Stimulated activated CD8-positive, alpha-beta memory T cell treated with anti-CD3 and anti-CD28 coated beads, Interleukin-15, amount 100 ng/mL, for 48 hours (primary cell): Measurements from ENCODE around the gene SLC7A5.

ENCODE experiments used
- DNase-seq, 2 donors: peaks; one replicate each; pipeline ENCODE4 v3.0.0-alpha.2; 2020; ENCODE audit warnings: low read depth in 2 of 2

SLC7A5 gene

DNA sequence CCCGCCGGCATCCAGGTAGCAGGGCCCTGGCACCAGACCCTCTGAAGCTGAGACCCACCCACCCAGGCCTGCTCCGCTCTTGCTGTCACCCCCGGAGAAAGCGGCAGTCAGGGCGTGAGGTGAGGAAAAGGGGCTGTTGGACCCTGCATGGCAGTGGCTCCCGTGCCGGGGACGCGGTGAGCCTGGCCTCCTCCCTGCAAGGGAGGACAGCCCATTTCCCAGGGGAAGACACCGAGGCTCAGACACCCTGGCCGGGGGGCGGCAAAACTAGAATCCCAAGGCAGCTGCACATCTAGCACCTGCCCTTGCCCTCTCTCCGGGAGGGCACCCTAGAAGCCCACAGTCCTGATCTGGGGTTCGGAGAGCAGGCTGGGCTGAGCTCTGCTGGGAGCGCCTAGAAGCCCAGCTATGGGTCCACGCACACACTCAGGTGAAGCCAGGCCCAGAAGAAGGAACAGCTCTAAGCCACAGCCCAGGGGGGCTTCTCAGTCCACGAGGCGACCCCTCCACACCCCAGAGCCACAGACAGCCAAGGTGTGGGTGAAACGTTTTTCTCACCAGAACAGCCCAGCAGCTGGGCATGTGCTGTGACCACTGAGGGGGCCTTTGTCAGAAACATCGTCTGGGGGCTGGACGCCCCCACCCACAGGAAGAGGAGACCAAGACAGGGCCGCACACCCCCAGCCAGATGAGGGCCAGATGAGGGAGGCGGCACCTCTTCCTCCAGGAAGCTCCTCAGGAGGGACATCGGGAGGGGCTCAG lies 22.4 kb downstream of the SLC7A5 start:
- no peak for DNase-seq

DNA sequence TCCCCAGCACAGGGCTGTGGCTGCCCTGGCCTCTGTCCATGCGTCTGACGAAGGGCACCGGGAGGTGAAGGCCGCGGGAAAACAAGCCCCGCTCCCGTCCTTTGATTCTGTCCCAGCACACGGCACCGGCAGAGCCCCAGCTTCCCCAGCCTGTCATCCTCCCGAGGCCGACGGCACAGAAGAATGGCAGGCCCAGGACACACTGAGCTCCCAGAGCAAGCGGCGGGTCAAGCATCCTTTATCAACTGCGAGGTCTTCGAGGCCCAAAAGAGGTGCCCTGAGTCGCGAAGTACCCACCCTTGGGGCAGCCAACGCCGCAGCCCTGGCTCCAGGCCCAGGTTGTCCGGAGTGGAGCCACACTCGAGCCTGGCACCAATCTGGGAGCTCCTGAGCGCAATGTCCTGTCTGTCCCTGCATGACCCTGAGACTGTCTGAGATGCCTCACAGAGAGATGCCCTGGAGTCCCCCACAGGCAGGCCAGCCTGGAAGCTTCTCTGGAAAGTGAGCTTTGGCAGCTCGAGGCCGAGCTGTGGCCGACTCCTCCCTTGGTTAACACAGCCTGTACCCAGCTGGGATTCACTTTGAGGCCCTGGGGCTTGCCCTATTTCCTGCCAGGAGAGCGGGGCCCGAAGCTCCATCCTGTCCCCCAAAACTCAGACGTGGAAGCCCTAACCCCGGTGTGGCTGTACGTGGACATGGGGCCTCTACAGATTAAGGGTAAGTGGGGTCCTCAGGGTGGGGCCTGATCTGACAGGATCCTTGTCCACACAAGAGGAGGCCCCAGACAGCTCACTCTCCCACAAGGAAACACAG lies 23.3 kb downstream of the SLC7A5 start:
- no peak for DNase-seq

DNA sequence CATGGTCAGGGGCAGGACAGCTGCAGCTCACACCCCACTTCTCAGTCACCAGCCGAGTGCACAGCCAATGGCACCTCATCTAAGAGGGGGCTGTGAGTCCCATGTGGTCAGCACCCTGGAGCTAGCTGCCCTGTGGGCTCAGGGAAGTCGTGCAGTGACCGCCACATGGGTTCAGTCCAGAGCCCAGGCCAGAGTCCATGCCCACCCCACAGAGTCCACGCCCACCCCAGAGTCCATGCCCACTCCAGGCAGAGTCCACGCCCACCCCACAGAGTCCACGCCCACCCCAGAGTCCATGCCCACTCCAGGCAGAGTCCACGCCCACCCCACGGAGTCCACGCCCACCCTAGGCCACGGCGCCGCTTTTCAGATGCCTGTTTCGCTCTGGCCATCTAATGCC lies 24.1 kb downstream of the SLC7A5 start:
- DNase-seq = no peak

DNA sequence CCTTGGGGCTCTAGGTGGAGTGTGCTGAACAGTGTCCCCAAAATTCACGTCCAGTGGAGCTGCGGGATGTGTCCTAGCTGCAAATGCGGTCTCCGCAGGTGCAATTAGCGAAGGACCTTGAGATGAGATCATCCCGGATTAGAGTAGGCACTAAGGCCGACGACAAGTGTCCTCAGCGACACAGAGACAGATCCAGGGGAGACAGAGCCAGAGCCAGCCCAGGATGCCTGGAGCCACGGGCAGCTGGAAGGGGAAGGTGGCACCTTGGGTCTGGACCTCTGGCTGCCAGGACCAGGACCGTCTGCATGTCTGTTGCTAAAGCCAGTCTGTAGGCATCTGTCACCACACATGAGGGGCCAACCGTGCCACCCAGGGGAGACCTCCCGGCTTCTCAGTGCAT lies 24.5 kb downstream of the SLC7A5 start:
- no peak for DNase-seq

DNA sequence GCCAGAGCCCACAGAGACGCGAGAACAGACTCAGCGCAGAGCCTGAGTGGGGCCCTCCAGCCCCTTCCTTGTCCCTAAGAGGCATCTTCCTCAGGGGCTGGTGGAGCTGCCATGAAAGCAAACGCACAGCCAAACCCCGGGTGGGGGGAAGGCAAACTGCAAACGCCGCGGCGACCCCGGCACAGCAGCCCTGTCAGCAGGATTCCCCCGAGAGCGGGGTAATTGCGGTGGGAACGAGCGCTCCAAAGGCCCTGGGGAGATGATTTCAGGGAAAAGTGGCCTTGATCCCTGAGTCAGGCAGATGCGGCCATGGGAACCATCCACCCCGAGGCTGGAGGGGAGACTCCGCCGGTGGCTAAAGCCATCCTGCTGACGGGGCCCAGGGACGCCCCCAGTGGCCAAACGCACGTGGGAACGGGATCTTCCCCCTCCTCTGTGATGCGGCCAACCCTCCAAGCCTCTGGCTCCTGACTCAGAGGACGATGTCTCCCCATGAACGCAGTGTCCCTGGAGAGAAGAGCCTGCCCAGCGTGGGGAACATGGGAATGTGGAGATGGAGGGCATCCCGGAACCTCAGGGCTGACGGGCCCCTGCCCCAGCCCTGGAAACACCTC lies 25.1 kb downstream of the SLC7A5 start:
- DNase-seq = no peak

DNA sequence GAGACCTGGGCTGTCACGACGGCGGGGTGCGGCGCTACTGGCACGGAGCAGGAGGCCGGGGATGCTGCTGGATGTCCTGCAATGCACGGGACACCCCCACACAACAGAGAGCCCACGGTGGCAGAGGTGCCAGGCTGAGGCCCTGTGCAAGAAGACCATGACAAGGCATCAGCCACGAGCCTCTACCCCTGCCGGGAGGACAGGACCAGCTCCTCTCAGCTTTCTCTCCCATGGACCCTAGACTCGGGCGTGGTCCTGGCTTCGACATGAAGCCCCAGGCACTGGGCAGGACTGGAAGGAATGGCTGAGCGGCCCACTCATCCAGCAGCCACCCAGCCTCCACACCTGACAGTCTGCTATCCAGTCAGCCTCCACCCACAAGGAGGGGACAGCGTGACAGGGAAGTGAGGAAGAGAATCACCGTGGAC lies 25.6 kb downstream of the SLC7A5 start:
- DNase-seq = no peak

DNA sequence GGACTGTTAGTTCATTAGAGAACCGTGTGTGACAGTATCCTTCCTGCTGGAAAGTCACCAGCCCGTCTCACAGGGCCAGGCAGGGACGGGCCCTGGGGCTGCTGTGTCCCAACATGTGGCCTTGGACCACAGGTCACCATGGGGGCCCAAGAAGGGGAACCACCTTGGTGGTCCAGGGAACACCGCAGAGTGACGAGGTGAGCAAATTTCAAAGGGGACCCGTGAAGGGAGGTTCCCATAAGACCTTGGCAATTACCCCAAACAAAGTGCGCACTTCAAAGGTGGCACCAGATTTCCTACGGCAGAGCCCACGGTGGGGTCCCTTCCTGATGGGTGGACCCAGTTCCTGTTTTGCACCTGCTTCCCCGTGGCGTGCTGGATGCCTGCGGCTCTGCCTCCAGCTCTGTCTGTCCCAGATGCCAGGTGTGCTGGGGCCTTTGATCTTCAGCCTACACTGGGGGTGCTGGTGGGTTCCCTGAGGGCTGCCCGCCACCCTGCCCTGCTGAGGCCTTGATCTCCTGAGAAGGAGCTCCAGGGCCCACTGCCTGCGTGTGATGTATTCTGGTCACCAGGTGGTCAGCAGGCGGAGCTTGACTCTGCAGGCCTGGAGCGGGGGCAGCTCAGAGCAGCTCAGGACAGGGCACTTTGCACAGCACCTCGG lies 27.0 kb downstream of the SLC7A5 start:
- DNase-seq = no peak

DNA sequence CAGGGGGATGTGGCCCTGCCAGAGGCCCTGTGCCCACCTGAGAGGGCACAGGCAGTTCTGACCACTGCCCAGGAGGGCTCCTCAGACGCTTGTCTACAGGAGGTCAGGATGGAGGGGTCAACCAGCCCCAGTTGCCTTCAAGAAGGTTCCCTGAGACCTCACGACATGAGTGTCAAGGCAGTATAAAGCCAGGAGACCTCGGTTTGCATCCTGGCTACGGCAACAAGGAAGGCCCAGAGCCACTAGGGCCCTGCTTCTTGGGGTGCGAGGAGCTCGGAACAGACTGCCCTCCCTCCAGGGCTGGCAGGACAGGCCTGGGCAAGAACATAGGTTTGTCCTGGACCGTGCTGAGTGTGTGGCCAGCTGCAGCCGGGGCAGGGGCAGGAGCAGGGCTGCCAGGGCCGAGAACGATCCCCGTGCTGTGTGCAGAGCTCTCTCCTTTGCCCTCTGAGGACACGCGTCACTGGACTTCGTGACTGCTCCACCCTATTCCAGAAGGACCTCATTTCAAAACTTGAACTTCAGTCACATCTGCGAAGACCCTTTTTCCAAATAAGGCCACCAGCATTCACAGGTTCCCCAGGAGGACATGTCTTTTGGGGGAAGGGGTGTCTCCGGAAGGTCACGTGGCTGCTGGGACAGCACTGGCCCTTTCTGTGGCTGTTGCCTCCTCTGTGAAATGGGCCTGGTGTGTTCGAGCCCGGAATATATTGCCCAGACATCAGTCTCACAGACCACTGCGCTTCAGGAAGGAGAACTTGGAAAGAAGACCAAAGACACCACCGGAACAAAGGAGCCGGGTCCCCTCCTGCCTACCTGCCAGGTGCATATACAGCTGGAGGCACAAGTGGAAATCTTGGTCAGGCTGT lies 27.7 kb downstream of the SLC7A5 start:
- no peak for DNase-seq

DNA sequence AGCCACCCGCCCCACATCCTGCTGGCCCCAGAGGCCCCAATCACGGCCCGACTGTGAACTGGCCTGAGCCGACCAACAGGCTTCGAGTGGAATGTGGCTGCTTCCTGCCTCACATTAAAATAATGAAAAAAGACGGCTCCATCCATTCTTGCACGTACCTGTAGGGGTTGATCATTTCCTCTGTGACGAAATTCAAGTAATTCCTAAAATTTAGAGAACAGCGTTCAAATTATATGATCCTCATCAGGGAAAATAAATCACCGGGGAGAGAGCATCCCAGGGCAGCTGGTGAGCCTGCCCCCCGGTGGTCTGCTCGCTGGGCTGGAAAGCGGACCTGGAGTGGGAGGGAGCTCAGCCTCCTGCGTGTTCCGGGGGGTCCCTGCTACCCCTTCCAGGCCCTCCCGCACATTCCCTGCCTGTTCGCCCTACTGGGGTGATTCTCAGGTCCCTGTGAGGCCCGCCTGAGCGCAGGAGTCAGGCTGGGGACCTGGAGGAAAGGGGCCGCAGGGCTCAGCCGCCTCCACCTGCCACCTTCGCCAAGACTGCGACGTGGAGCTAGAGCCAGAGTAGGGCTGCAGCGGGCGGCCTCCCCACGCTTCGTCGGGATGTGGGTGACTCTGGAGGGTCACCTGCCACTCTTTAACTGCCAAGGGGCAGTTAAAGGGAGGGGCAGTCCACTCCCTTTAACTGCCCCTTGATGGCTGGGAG lies 28.9 kb downstream of the SLC7A5 start:
- DNase-seq = no peak

DNA sequence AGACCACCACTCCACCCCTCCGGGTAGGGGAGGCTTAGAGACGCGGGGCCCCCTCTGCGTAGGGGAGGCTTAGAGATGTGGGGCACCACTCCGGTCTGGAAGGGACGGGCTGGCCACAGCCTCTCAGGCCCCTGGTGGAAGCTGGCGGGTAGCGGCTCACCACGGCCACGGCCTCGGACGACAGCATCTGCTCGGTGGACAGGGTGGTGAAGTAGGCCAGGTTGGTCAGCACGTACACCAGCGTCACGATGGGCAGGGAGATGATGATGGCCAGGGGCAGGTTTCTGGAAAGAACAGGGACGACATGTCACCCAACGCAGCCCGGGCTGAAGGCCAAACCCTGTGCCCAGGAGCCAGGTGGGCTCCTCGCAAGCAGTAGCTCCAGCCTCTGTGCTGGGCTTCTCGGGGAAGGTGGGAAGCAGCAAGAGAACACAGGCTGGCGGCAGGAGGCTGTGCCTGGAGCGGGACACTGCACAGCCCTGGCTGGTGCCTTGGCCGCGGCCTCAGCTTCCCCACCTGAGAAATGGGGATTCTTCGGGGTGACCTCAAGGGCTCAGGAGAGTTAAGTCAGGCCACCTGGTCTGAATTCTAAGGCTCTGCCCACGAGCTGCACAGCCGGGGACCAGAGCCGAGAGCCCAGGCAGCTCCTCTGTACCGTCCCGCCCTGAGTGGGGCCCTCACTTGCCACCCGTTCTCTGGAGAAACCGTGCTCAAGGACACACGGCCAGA lies 29.6 kb downstream of the SLC7A5 start:
- no peak for DNase-seq

DNA sequence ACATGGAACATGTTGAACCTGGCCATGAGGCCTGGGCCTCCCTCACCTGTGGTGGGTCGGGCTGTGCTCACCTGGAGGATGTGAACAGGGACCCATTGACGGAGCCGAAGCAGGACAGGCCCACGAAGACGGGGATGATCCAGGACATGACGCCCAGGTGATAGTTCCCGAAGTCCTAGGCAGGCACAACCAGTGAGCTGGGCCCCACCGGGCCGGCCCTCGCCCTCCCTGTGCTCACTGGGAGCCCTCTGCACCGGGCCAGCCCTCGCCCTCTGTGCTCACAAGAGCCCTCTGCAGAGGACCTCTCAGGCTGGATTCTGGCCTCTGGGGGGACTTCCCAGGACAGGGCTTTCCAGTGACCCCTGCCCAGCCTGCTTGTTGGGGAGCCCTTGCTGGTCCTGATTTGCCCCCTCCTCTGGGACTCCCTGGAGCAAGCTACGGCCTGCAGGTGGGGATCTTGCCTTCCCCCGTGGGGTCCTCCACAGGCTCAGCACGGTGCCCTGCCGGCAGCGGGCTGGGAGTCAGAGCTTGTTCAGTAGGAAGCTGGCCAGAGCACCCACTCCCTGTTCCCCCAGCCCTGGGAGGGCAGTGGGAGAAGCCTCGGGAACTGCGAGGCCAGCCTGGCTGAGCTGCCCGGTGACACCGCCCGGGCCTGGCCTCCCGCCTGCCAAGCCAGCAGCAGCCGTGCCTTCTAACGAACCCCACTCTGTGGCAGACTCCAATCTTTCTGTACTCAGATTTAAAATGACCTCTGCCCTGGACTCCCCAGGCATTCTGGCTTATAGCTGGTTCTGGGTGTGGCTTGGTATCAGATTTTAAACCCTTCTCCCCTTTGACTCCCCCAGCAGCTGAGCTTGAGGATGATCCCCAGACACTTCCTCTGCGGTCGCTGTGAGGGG lies 30.4 kb downstream of the SLC7A5 start:
- no peak for DNase-seq

DNA sequence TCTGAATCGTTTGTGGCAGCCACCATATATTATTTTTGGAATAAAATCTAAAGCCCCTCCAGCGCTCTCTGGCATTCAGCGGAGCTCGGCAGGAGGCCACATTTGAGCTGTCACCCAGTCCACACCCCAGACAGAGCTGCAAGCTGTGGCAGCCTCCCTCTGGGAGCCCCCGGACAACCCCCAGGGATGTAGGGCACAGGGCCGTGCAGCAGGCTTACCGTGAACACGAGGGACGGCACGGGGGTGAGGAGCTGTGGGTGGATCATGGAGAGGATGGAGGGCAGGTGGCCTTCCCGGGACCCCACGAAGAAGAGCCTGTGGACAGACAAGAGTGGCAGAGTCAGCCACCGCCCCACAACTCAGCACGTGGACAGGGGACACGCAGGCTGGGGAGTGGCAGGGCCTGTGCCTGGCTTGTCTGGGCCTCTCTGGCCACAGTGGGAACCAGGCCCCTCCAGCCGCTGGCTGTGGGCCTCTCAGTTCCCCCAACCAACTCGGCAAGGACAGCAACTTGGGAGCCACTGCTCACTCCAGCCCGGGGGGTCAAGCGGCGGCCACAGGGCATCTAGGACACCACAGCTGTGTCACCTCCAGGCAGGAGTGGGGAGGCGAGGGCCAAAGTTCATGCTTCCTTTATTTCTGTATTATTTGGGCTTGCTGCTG lies 31.5 kb downstream of the SLC7A5 start:
- no peak for DNase-seq

DNA sequence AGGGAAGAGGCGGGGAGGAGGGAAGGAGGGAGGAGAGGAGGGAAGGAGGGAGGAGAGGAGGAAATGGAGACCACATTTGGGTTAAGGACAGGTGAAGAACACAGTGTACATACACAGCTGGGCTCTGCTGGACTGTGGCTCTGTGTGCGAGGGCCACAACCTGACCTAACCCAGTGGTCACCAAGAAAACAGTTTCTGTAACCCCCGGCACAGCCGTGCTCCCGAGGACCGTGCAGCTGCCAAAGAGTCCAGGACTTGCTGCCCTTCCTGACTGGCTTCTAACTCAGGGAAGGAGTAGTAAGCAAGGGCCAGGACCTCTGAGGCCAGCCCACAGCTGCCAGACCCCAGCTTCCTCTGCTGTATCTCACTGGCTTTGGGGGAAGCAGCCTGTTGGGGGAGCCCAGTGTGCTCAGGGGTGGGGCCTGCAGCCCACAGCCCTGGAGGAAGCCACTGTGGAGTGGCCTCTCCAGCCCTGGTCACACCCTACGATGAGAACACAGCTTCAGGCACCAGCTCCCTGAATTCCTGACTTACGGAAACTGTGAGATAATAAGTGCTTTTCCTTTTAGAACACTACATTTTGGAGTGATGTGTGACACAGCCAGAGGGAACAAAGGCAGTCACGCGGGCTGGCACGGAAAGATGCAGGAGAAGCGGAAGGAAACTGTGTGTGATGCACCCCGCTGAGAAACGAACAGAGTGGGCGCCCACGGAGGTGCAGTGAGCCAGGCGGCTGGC lies 32.3 kb downstream of the SLC7A5 start:
- DNase-seq = no peak

DNA sequence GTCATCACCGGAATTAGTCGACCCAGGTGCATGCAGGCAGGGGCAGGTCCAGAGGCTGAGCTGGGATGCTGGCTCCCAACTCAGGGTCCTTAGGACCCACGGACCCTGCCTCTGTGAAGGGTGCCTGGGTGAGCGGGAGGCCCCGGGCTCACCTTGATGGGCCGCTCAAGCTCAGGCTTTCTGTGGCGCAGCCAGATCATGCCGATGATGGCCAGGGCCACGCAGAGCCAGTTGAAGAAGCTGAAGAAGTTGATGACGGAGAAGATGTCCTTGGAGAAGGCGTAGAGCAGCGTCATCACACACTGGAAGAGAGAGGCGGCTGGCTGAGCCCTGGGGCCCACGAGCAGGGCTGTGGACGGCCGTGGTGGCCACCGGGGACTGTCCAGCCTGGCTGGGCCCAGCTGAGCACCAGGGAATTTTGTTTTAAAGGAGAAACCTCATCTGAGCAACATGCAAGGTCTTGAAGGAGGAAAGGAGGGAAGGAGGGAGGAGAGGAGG lies 32.9 kb downstream of the SLC7A5 start:
- no peak for DNase-seq

DNA sequence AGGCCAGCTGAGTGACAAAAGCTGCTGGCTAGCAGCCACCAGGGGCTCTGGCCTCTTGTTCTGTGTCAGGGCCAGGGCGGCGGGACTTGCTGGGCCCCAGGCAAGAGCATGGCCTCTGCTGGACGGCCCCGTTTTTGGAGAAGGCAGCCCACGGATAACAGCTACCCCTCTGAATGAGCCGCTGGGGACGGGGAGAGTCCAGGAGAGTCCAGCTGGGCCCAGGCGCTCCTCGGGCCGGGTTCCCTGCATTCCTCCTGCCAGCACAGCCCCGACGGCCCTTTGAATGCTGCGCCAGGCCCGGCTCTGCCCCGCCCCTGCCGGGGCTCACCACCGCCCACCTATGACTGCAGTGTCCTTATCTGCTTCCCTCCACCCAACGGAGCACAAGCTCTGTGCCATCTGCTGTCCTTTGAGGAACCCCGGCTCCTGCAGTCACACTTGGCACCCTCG lies 33.4 kb downstream of the SLC7A5 start:
- no peak for DNase-seq

DNA sequence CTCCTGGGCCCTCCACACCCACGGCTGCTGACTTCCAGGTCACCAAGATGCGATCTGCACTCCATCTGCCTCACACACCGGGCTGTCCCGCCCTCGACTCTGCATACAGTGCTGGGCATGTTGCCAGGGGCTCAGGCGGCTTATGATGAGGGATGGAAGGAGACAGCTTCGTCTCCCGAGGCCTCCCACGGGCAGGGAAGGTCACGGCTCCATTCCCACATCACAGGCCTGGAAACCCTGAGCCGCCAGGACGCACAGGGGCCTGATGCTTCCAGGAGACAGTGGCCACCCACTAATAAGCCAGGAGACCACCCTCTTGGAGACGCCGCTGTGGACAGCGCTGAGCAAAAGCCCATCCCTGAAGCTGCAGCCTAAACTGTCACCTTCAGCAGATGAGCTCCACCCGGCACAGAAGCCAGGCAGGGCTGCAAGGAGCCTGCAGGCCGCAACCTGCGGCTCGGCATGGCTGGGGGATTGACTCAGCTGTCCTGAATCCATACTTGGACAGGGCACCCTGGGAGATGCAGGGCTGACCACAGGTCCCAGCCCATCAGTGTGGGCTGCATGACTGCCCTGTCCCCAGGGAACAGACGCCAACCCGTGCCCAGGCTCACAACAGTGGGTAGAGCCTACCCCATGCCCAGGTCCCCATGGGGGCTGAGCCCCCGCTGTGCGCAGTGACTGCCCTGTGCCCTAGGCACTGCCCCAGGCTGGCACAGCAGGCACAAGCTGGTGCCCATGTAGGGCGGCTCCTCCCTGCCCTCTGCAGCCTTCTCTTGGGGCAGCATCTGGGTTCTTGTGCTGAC lies 34.4 kb downstream of the SLC7A5 start:
- no peak for DNase-seq
